ENCODE measurements around the gene DDX10.

GRCh38 chr11:108648528-108648885 is 16.4 kb upstream of the DDX10 start:
- TF ChIP-seq POLR2A (IDR thresholded peaks at IDR 0.05) (no peak), CTCF (IDR thresholded peaks at IDR 0.05 in 8 of 11, conservative IDR thresholded peaks at IDR 0.05 in 3 of 11) (peak in 2 of 11 experiments; percentile 12 to 42)

All from spleen (tissue), 7 donors.